ENCODE measurements around the gene STIM2.

STIM2 gene

GRCh38 chr4:26864899-26865298, 4.3 kb downstream of the STIM2 start:
- peak overlapping the region in 1 of 5 donors; percentile 23 for H3K9ac ChIP-seq (ENCODE audit: low read length in 5 of 5)
- peak overlapping the region; percentile 26 for H3K27ac ChIP-seq (ENCODE audit: low read depth, low read length)
- peaks cover 0 to under 1% (median 0%) of the 10 kb centered on the region in 5 donors for H3K36me3 ChIP-seq (ENCODE audit: control insufficient read depth in 5 of 5, insufficient read depth in 5 of 5, low read length in 5 of 5)
- no peaks in the 10 kb centered on the region for H3K9me3 ChIP-seq (ENCODE audit: control insufficient read depth in 5 of 5, low read length in 5 of 5)
- H3K27me3 ChIP-seq (ENCODE audit: control insufficient read depth in 5 of 5, insufficient read depth in 4 of 5, low read length in 5 of 5), result no peaks in the 10 kb centered on the region
- peaks cover 0 to 40% (median 15%) of the 10 kb centered on the region in 5 donors for H3K4me1 ChIP-seq (ENCODE audit: control insufficient read depth in 5 of 5, insufficient read depth in 5 of 5, low read length in 5 of 5)
- H3K4me3 ChIP-seq (ENCODE audit: low read depth in 1 of 5, low read length in 5 of 5), result no peak overlapping the region

- Histone ChIP-seq H3K4me1 (ENCODE audit: control insufficient read depth in 5 of 5, insufficient read depth in 5 of 5, low read length in 5 of 5) (peaks cover 0 to 37% (median 12%) of the 10 kb centered on the region in 5 donors), H3K27ac (ENCODE audit: low read depth, low read length) (peak overlapping the region; percentile 7)
Observed at GRCh38 chr4:26866203-26866602, 5.6 kb downstream of the STIM2 start.

GRCh38 chr4:26866781-26867180, 6.1 kb downstream of the STIM2 start:
- no peak overlapping the region for H3K27ac ChIP-seq (ENCODE audit: low read depth, low read length)
- peaks cover 0 to 36% (median 10%) of the 10 kb centered on the region in 5 donors for H3K4me1 ChIP-seq (ENCODE audit: control insufficient read depth in 5 of 5, insufficient read depth in 5 of 5, low read length in 5 of 5)
- peaks cover 0 to 2% (median 0%) of the 10 kb centered on the region in 5 donors for H3K36me3 ChIP-seq (ENCODE audit: control insufficient read depth in 5 of 5, insufficient read depth in 5 of 5, low read length in 5 of 5)
- H3K4me3 ChIP-seq (ENCODE audit: low read depth in 1 of 5, low read length in 5 of 5), result no peak overlapping the region
- H3K9ac ChIP-seq (ENCODE audit: low read length in 5 of 5), result no peak overlapping the region
- H3K9me3 ChIP-seq (ENCODE audit: control insufficient read depth in 5 of 5, low read length in 5 of 5), result no peaks in the 10 kb centered on the region
- no peaks in the 10 kb centered on the region for H3K27me3 ChIP-seq (ENCODE audit: control insufficient read depth in 5 of 5, insufficient read depth in 4 of 5, low read length in 5 of 5)

More at GRCh38 chr4:26866203-26866602, 5.6 kb downstream of the STIM2 start:
- Histone ChIP-seq H3K36me3 (ENCODE audit: control insufficient read depth in 5 of 5, insufficient read depth in 5 of 5, low read length in 5 of 5) (peaks cover 0 to 2% (median 0%) of the 10 kb centered on the region in 5 donors), H3K9me3 (ENCODE audit: control insufficient read depth in 5 of 5, low read length in 5 of 5) (no peaks in the 10 kb centered on the region), H3K9ac (ENCODE audit: low read length in 5 of 5) (no peak overlapping the region), H3K4me3 (ENCODE audit: low read depth in 1 of 5, low read length in 5 of 5) (no peak overlapping the region), H3K27me3 (ENCODE audit: control insufficient read depth in 5 of 5, insufficient read depth in 4 of 5, low read length in 5 of 5) (no peaks in the 10 kb centered on the region)

GRCh38 chr4:26867914-26868684, 7.5 kb downstream of the STIM2 start:
- Histone ChIP-seq H3K36me3 (ENCODE audit: control insufficient read depth in 5 of 5, insufficient read depth in 5 of 5, low read length in 5 of 5) (peaks cover 0 to 2% (median 0%) of the 10 kb centered on the region in 5 donors), H3K4me1 (ENCODE audit: control insufficient read depth in 5 of 5, insufficient read depth in 5 of 5, low read length in 5 of 5) (peaks cover 0 to 26% (median 5%) of the 10 kb centered on the region in 5 donors), H3K9me3 (ENCODE audit: control insufficient read depth in 5 of 5, low read length in 5 of 5) (no peaks in the 10 kb centered on the region), H3K27me3 (ENCODE audit: control insufficient read depth in 5 of 5, insufficient read depth in 4 of 5, low read length in 5 of 5) (no peaks in the 10 kb centered on the region), H3K27ac (ENCODE audit: low read depth, low read length) (peak overlapping the region; percentile 34), H3K4me3 (ENCODE audit: low read depth in 1 of 5, low read length in 5 of 5) (peak overlapping the region in 1 of 5 donors; percentile 8), H3K9ac (ENCODE audit: low read length in 5 of 5) (peak overlapping the region in 2 of 5 donors; percentile 18 to 56)

- H3K4me3 ChIP-seq (ENCODE audit: low read depth in 1 of 5, low read length in 5 of 5), result no peak overlapping the region
Observed at GRCh38 chr4:26870576-26871262, 10.1 kb downstream of the STIM2 start.

GRCh38 chr4:26871611-26872010, 11.0 kb downstream of the STIM2 start:
- peaks cover 0 to 19% (median 4%) of the 10 kb centered on the region in 5 donors for H3K4me1 ChIP-seq (ENCODE audit: control insufficient read depth in 5 of 5, insufficient read depth in 5 of 5, low read length in 5 of 5)
- no peak overlapping the region for H3K9ac ChIP-seq (ENCODE audit: low read length in 5 of 5)
- H3K27ac ChIP-seq (ENCODE audit: low read depth, low read length), result no peak overlapping the region
- H3K9me3 ChIP-seq (ENCODE audit: control insufficient read depth in 5 of 5, low read length in 5 of 5), result no peaks in the 10 kb centered on the region
- H3K27me3 ChIP-seq (ENCODE audit: control insufficient read depth in 5 of 5, insufficient read depth in 4 of 5, low read length in 5 of 5), result no peaks in the 10 kb centered on the region
- peaks cover 0 to 2% (median 0%) of the 10 kb centered on the region in 5 donors for H3K36me3 ChIP-seq (ENCODE audit: control insufficient read depth in 5 of 5, insufficient read depth in 5 of 5, low read length in 5 of 5)
- H3K4me3 ChIP-seq (ENCODE audit: low read depth in 1 of 5, low read length in 5 of 5), result no peak overlapping the region

More at GRCh38 chr4:26870576-26871262, 10.1 kb downstream of the STIM2 start:
- Histone ChIP-seq H3K36me3 (ENCODE audit: control insufficient read depth in 5 of 5, insufficient read depth in 5 of 5, low read length in 5 of 5) (peaks cover 0 to 2% (median 0%) of the 10 kb centered on the region in 5 donors), H3K27ac (ENCODE audit: low read depth, low read length) (no peak overlapping the region), H3K27me3 (ENCODE audit: control insufficient read depth in 5 of 5, insufficient read depth in 4 of 5, low read length in 5 of 5) (no peaks in the 10 kb centered on the region), H3K4me1 (ENCODE audit: control insufficient read depth in 5 of 5, insufficient read depth in 5 of 5, low read length in 5 of 5) (peaks cover 0 to 19% (median 4%) of the 10 kb centered on the region in 5 donors), H3K9ac (ENCODE audit: low read length in 5 of 5) (no peak overlapping the region), H3K9me3 (ENCODE audit: control insufficient read depth in 5 of 5, low read length in 5 of 5) (no peaks in the 10 kb centered on the region)

- H3K9me3 ChIP-seq (ENCODE audit: control insufficient read depth in 5 of 5, low read length in 5 of 5), result no peaks in the 10 kb centered on the region
- H3K27ac ChIP-seq (ENCODE audit: low read depth, low read length), result no peak overlapping the region
Observed at GRCh38 chr4:26873391-26874026, 12.9 kb downstream of the STIM2 start.

GRCh38 chr4:26874110-26874509, 13.5 kb downstream of the STIM2 start:
- Histone ChIP-seq H3K9me3 (ENCODE audit: control insufficient read depth in 5 of 5, low read length in 5 of 5) (no peaks in the 10 kb centered on the region), H3K36me3 (ENCODE audit: control insufficient read depth in 5 of 5, insufficient read depth in 5 of 5, low read length in 5 of 5) (peaks cover 0 to 2% (median 0%) of the 10 kb centered on the region in 5 donors), H3K9ac (ENCODE audit: low read length in 5 of 5) (no peak overlapping the region), H3K27me3 (ENCODE audit: control insufficient read depth in 5 of 5, insufficient read depth in 4 of 5, low read length in 5 of 5) (no peaks in the 10 kb centered on the region), H3K4me3 (ENCODE audit: low read depth in 1 of 5, low read length in 5 of 5) (no peak overlapping the region), H3K27ac (ENCODE audit: low read depth, low read length) (no peak overlapping the region), H3K4me1 (ENCODE audit: control insufficient read depth in 5 of 5, insufficient read depth in 5 of 5, low read length in 5 of 5) (peaks cover 0 to 12% (median 4%) of the 10 kb centered on the region in 5 donors)

More at GRCh38 chr4:26873391-26874026, 12.9 kb downstream of the STIM2 start:
- Histone ChIP-seq H3K27me3 (ENCODE audit: control insufficient read depth in 5 of 5, insufficient read depth in 4 of 5, low read length in 5 of 5) (no peaks in the 10 kb centered on the region), H3K36me3 (ENCODE audit: control insufficient read depth in 5 of 5, insufficient read depth in 5 of 5, low read length in 5 of 5) (peaks cover 0 to 2% (median 0%) of the 10 kb centered on the region in 5 donors), H3K4me3 (ENCODE audit: low read depth in 1 of 5, low read length in 5 of 5) (no peak overlapping the region), H3K4me1 (ENCODE audit: control insufficient read depth in 5 of 5, insufficient read depth in 5 of 5, low read length in 5 of 5) (peaks cover 0 to 12% (median 4%) of the 10 kb centered on the region in 5 donors), H3K9ac (ENCODE audit: low read length in 5 of 5) (no peak overlapping the region)

- Histone ChIP-seq H3K27me3 (ENCODE audit: control insufficient read depth in 5 of 5, insufficient read depth in 4 of 5, low read length in 5 of 5) (no peaks in the 10 kb centered on the region), H3K4me3 (ENCODE audit: low read depth in 1 of 5, low read length in 5 of 5) (no peak overlapping the region), H3K9me3 (ENCODE audit: control insufficient read depth in 5 of 5, low read length in 5 of 5) (no peaks in the 10 kb centered on the region), H3K4me1 (ENCODE audit: control insufficient read depth in 5 of 5, insufficient read depth in 5 of 5, low read length in 5 of 5) (peaks cover 0 to 12% (median 4%) of the 10 kb centered on the region in 5 donors), H3K36me3 (ENCODE audit: control insufficient read depth in 5 of 5, insufficient read depth in 5 of 5, low read length in 5 of 5) (no peaks in the 10 kb centered on the region), H3K27ac (ENCODE audit: low read depth, low read length) (no peak overlapping the region), H3K9ac (ENCODE audit: low read length in 5 of 5) (no peak overlapping the region)
Observed at GRCh38 chr4:26877406-26877805, 16.8 kb downstream of the STIM2 start.

Measured in subcutaneous abdominal adipose tissue (tissue), 5 donors.